Upper lobe of left lung (tissue), 6 donors: Measurements from ENCODE around the gene SAMD15. TPM values are rescaled to one million over a fixed set of nuclear protein-coding genes. Genes with fewer than 3 reads are reported as not detected.
"Not testable (repeated sequence)": the region's sequence is repeated elsewhere in the genome, so short reads cannot be mapped to it uniquely, and the experiment has no call there.

Experiments used
- ATAC-seq, 2 donors: fragments of 200-7000 bp; cut with Tn5 transposase; one replicate each; pipeline ENCODE4 v1.9.1; 2022; ENCODE audit warnings: mild to moderate bottlenecking in 2 of 2, moderate library complexity in 2 of 2; ENCODE audit not compliant: low FRiP score in 2 of 2
- DNase-seq, 2 donors: peaks; one replicate each; pipeline ENCODE4 v3.0.0-alpha.2; 2019 to 2020
- H3K27ac ChIP-seq, 4 donors: fragments of 200-600 bp; sonication (generic); one replicate each; pipeline ENCODE4 v1.5.1; 2016 to 2019
- H3K27me3 ChIP-seq, 4 donors: fragments of 200-600 bp; sonication (generic); one replicate each; pipeline ENCODE4 v1.5.1; 2017 to 2019
- H3K36me3 ChIP-seq, 4 donors: fragments of 200-600 bp; sonication (generic); one replicate each; pipeline ENCODE4 v1.5.1; 2016 to 2019
- H3K4me1 ChIP-seq, 4 donors: fragments of 200-600 bp; sonication (generic); one replicate each; pipeline ENCODE4 v1.5.1; 2018 to 2019
- H3K4me3 ChIP-seq, 4 donors: fragments of 200-600 bp; sonication (generic); one replicate each; pipeline ENCODE4 v1.5.1; 2017 to 2019; ENCODE audit warnings: mild to moderate bottlenecking in 2 of 4, moderate library complexity in 1 of 4
- H3K9me3 ChIP-seq, 4 donors: fragments of 200-600 bp; sonication (generic); one replicate each; pipeline ENCODE4 v1.5.1; 2018 to 2019
- EP300 ChIP-seq, 4 donors: sonication (generic); formaldehyde crosslinking; IDR thresholded peaks; one replicate each; pipeline ENCODE4 v1.5.1; 2017; ENCODE audit warnings: antibody characterized with exemption in 4 of 4, control low read depth in 2 of 4
- POLR2A ChIP-seq, 4 donors: fragments of 450-650 bp; IDR thresholded peaks; one replicate each; pipeline ENCODE4 v1.5.1; 2016 to 2017; ENCODE audit warnings: antibody characterized with exemption in 4 of 4, mild to moderate bottlenecking in 2 of 4
- POLR2AphosphoS5 ChIP-seq, 2 donors: sonication (generic); formaldehyde crosslinking; IDR thresholded peaks; one replicate each; pipeline ENCODE4 v1.5.1; 2017; ENCODE audit warnings: antibody characterized with exemption in 2 of 2
- WGBS, 2 donors: methylation state at CpG; one replicate each; pipeline ENCODE4 v1.1.5; 2017 to 2018; 5-methylcytosine and 5-hydroxymethylcytosine counted together
- total RNA-seq, 6 donors: library from RNA; depleted of rRNA in 4 of 6; stranded (reverse); fragments of >200 nt in 4 of 6; gene quantifications; one replicate each; pipeline versions ENCODE4 v1.1.0 to v1.2.1, GENCODE V29; 2016 to 2021
- TF ChIP-seq, protein P1 (sequence below), 6 experiments: fragments of 450-650 bp in 4 of 6; fragments of 200-600 bp in 2 of 6; sonication (generic) in 2 of 6; IDR thresholded peaks; one replicate each; pipeline ENCODE4 v1.5.1; 2016 to 2019; ENCODE audit warnings: antibody characterized with exemption in 6 of 6
- donor health status: DM: no; HTN: no; CAD: no; lungs with moderate emphysema.
- donor health status: DM: no; HTN: yes; CAD: no; lungs with severe emphysema.

SAMD15 gene
- 1 to 10 TPM in 4 of 6 donors, under 1 TPM in 2; 0.67 to 8.8 (median 1.5) TPM for total RNA-seq

DNA sequence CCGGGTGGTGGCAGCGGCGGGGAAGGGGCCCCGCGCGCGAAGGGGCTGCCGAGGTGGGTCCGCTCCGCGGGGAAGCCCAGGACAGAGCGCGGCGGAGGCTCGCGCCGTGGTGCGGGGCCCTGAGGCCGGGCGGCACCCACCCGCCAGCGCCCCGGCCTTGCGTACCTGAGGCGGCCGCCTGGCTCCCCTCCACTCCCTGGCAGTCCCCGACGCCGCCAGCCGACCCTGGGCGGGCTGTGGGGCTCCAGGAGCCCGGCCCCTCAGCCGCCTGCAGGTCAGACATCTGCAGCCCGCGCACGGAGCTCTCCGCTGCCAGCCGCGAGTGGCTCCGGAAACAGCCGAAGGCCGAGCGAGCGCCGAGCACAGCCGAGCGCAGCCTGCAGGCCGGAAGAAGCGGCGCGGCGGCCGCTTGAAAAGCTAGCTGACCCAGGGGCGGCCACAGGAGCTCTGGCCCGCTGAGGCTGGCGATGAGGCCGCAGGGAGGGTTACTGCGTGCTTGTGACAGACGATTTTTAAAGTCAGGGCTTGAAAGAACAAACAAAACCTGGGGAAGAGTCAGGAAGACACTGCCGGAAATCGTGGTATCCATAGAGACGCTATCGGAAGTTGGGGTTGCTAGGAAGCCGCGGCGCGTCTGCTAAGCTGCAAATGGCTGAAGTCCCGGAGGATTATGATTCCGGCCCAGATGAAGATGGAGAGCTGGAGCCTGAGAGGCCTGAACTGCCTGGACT lies at the start of gene SAMD15, which contains the start of gene TMED8:
Gene SAMD15, plus strand, starts transcription at position 609 of the 731 bp plus-strand sequence. Its CDS starts 40 bp downstream, at position 649.
Gene TMED8, minus strand, starts transcription at position 324 of the 731 bp plus-strand sequence. Its CDS starts 41 bp downstream, at position 283.
- Histone ChIP-seq H3K9me3 (no peaks in the 10 kb centered on the region), H3K4me3 (peak within 1 kb of the TSS; percentile 70 to 96 (median 82)), H3K4me1 (peaks cover 16 to 22% (median 18%) of the 10 kb centered on the region in 4 donors), H3K36me3 (no peaks in the 10 kb centered on the region), H3K27me3 (no peaks in the 10 kb centered on the region), H3K27ac (peak within 1 kb of the TSS; percentile 76 to 92 (median 82))
- TF ChIP-seq, protein P1, sequence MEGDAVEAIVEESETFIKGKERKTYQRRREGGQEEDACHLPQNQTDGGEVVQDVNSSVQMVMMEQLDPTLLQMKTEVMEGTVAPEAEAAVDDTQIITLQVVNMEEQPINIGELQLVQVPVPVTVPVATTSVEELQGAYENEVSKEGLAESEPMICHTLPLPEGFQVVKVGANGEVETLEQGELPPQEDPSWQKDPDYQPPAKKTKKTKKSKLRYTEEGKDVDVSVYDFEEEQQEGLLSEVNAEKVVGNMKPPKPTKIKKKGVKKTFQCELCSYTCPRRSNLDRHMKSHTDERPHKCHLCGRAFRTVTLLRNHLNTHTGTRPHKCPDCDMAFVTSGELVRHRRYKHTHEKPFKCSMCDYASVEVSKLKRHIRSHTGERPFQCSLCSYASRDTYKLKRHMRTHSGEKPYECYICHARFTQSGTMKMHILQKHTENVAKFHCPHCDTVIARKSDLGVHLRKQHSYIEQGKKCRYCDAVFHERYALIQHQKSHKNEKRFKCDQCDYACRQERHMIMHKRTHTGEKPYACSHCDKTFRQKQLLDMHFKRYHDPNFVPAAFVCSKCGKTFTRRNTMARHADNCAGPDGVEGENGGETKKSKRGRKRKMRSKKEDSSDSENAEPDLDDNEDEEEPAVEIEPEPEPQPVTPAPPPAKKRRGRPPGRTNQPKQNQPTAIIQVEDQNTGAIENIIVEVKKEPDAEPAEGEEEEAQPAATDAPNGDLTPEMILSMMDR (IDR thresholded peaks at IDR 0.05): peak in 4 of 6 experiments; percentile 21 to 56 (median 51)
- TF ChIP-seq POLR2A (IDR thresholded peaks at IDR 0.05): peak in 2 of 4 donors; percentile 47 to 71
- TF ChIP-seq EP300 (IDR thresholded peaks at IDR 0.05): no peak
- TF ChIP-seq POLR2AphosphoS5 (IDR thresholded peaks at IDR 0.05): peak in 1 of 2 donors; percentile 31
- ATAC-seq (peak; percentile 95 to 99), DNase-seq (peak; percentile 88 to 97)
- WGBS, 2 donors: 0% methylated on average over 29 to 49 of the region's 69 CpGs

DNA sequence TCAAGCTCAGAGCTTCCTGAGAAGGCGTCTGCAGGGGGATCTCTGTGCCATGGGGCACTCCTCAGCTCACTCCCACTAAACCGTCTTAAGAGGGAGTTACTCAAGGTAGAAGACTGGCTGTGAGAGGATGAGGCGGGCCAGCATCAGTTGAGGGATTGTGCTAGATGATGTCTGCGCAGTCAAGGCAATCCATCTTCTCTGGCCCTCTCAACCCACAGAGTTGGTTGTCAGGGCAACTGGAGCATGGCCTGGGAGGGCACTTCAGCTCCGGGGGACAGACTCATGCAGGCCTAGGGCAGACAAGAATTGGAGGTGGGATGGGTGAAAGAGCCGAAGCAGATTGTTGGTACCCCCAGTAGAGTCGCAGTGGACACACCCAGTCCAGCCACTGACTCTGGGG lies 47.3 kb upstream of the SAMD15 start:
- DNase-seq (no peak), ATAC-seq (no peak)
- 80% methylated on average over 4 to 7 of the region's 7 CpGs for WGBS, 2 donors
- Histone ChIP-seq H3K9me3 (no peaks in the 10 kb centered on the region), H3K27ac (no peak overlapping the region), H3K4me1 (no peaks in the 10 kb centered on the region), H3K4me3 (no peak overlapping the region), H3K36me3 (peaks cover 0 to 3% (median 0%) of the 10 kb centered on the region in 4 donors), H3K27me3 (no peaks in the 10 kb centered on the region)
- TF ChIP-seq, protein P1 (IDR thresholded peaks at IDR 0.05): no peak
- no peak for TF ChIP-seq POLR2AphosphoS5 (IDR thresholded peaks at IDR 0.05)
- no peak for TF ChIP-seq POLR2A (IDR thresholded peaks at IDR 0.05)
- TF ChIP-seq EP300 (IDR thresholded peaks at IDR 0.05): no peak

DNA sequence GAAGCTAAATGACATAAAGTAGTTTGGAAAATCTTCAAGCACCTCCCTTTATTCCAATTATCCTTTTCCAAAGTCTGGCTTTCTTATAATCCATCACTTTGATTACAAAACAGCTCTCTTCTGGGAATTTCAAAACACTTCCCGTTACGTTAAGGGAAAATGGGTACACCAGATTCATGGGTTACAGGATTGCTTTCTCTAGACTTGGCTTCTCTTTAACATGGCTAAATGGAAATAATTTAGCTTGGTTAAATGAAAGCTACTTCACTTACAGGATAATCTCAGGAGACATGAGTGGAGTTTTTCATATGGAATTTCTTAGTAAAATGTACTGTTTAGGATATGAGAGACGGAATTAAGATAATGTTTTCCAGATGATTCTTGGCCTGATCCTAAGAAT lies 41.6 kb upstream of the SAMD15 start:
- Histone ChIP-seq H3K27ac (no peak overlapping the region), H3K36me3 (peaks cover 0 to 20% (median 7%) of the 10 kb centered on the region in 4 donors), H3K27me3 (no peaks in the 10 kb centered on the region), H3K4me1 (no peaks in the 10 kb centered on the region), H3K4me3 (no peak overlapping the region), H3K9me3 (no peaks in the 10 kb centered on the region)
- DNase-seq: no peak
- 89 to 93% methylated on average over 3 of the region's 3 CpGs for WGBS, 2 donors
- TF ChIP-seq POLR2A (IDR thresholded peaks at IDR 0.05) (no peak), EP300 (IDR thresholded peaks at IDR 0.05) (no peak)
- TF ChIP-seq, protein P1 (IDR thresholded peaks at IDR 0.05): no peak
- no peak for ATAC-seq

DNA sequence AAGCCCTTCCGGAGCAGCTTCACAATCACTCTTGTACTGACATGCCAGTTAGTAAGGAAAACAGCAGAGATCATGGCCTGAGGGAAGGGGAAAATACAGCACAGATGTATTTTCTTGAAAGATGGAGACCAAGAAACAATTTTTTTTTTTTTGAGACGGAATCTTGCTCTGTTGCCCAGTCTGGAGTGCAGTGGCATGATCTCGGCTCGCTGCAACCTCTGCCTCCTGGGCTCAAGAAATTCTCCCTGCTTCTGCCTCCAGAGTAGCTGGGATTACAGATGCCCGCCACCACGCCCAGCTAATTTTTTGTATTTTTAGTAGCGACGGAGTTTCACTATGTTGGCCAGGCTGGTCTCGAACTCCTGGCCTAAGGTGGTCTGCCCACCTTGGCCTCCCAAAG lies 39.9 kb upstream of the SAMD15 start:
- not testable (repeated sequence) for H3K27me3 ChIP-seq, H3K4me1 ChIP-seq, H3K4me3 ChIP-seq, H3K27ac ChIP-seq, H3K9me3 ChIP-seq, DNase-seq, ATAC-seq
- WGBS, 2 donors: 96 to 97% methylated on average over 9 of the region's 9 CpGs
- peaks cover 10 to 36% (median 17%) of the 10 kb centered on the region in 4 donors for H3K36me3 ChIP-seq

DNA sequence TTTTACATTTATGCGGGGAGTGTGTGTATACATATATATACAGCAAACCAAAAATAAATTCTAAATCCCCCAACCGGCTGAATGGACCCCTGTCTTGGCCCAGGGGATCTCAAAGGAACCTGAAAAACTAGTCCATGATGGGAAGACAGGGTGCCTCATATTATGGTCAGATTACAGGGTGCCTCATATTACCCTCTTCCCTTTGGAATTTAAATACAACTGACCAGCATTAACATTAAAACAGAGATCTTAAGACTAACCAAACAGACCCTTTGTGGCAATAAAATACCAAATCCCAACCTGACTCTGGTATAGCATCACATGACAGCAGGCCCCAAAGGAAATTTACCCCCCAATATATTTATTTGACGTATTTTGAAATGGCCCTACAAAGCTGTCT lies 39.3 kb upstream of the SAMD15 start:
- DNase-seq (no peak), ATAC-seq (no peak)
- H3K27ac ChIP-seq: no peak overlapping the region
- H3K4me1 ChIP-seq: no peaks in the 10 kb centered on the region
- no peaks in the 10 kb centered on the region for H3K27me3 ChIP-seq
- H3K36me3 ChIP-seq: peaks cover 13 to 43% (median 19%) of the 10 kb centered on the region in 4 donors
- H3K4me3 ChIP-seq: no peak overlapping the region
- 90 to 97% methylated on average over 3 of the region's 3 CpGs for WGBS, 2 donors
- no peaks in the 10 kb centered on the region for H3K9me3 ChIP-seq
- TF ChIP-seq POLR2AphosphoS5 (IDR thresholded peaks at IDR 0.05) (no peak), POLR2A (IDR thresholded peaks at IDR 0.05) (no peak), EP300 (IDR thresholded peaks at IDR 0.05) (no peak)
- TF ChIP-seq, protein P1 (IDR thresholded peaks at IDR 0.05): no peak
